Hypothalamus (tissue), 51 donors: ENCODE results near the gene GLB1L2.
A peak's percentile ranks its signal among the peaks of the same experiment; 100 is the strongest.

Source experiments
- DNase-seq, 51 donors: peaks; one replicate each; lab custom pipeline; 2025; lab: John Stamatoyannopoulos, UW

The GLB1L2 gene

DNA sequence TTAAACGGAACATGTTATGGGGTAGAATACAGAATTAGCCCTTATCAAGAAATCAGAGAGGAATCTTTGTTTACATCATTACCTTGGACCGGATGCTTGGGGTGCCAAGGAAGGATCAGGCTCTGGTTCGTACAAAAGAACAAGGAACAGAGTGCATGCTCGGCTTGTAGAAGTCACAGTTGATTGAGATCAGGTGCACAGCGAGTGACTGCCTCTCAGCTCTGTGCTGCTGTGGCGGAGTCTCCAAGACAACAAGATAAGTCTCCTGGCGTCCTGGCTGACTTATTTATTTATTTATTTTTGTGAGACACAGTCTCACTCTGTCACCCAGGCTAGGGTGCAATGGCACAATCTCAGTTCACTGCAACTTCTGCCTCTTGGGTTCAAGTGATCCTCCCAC lies 31.8 kb downstream of the GLB1L2 start:
- DNase-seq = peak in 3 of 51 donors; percentile 8 to 22 (median 12)

DNA sequence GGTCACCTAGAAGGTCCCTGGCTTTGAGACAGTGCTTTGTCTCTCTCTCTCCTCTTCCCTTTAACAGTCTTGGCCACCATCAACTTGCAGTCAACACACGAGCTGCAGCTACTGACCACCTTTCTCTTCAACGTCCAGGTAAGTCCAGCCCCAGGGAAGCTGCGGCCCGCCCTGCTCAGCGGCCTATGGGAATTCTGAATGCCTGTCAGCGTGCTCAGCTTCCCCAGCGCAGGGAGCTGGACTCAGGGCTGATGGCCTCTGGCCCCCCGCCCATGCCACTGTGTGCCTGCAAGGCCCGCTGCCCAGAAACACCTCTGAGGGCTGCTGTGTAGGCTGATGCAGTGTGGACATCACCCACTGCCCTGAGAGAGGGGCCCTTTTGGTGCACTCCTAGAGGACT lies 32.5 kb downstream of the GLB1L2 start:
- DNase-seq = no peak

DNA sequence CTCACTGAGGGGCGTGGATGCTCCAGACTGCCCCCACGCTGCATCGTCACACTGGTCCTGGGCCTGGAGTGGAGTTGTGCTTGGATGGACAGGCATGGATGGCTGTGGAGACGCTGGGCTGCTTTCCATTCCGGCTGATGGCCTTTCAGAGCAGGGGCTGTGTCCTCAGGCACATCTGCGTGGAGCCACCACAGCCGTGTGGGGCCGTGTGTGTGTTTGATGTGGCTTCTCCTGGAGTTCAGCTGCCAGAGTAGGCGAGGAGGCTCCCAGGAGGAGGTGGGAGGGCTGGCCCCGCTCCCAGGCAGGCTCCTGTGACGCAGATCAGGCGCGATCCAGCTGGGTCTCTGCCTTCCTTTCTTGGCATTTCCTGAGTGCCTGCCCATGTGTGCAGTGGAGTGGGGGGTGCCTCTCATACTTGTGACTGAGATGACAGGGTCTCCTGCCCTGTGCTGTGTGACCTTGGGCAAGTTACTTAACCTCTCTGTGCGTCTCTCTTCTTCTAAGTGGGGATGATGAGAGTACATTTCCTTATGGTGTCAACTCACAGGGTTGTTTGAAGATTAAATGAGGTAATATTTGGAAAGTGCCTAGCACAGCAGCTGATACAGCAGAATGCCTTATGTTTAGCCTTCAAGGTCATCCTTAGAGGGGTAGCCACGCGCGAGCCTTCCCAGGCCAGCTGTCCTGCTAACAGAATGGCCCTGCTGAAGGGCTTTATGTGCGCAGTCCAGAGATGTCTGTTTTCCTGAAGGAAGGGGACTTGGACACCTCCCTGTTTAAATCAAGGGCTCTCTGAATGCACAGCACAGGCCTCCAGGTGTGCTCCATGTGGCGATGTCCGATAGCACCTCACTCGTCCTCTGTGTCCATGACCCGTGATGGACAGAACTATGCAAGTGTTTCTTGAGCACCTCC lies 33.5 kb downstream of the GLB1L2 start:
- peak in 2 of 51 donors; percentile 10 to 33 for DNase-seq

DNA sequence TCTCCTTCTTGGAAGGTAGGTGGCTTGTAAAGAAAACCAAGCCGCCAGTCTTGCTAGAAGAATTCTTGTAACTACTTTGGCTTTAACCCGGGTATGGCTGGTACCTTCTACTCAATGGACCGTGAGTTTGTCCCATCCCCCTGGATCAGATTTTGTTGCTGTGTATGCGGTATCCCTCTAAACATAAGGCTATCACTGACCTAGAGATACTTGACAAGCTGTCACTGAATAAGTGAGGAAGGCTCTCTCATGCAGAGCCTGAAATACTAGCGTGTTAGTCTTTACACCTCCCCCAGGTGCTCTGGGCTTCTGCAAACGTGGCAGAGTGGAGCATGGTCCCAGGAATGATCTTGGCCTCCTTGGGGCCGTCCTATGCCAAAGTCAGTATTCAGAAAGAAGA lies 34.5 kb downstream of the GLB1L2 start:
- no peak for DNase-seq

DNA sequence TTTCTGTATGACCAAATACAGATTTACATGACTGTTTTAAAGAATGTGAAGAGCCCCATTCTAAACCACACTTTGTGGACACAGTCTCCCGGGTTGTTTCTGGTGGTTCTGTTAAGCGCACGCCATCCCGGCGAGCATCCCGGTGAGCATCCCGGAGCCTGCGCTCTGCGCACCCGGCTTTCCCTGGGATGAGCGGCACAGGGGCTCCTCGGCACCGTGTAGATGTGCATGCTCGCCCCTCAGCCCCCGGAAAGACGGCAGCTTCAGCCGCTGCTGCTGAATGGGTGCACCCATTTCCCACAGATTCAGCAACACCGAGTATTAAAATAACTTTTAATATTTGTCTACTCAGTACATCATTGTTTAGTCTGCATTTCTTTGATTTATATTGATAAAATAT lies 36.0 kb downstream of the GLB1L2 start:
- no peak for DNase-seq

DNA sequence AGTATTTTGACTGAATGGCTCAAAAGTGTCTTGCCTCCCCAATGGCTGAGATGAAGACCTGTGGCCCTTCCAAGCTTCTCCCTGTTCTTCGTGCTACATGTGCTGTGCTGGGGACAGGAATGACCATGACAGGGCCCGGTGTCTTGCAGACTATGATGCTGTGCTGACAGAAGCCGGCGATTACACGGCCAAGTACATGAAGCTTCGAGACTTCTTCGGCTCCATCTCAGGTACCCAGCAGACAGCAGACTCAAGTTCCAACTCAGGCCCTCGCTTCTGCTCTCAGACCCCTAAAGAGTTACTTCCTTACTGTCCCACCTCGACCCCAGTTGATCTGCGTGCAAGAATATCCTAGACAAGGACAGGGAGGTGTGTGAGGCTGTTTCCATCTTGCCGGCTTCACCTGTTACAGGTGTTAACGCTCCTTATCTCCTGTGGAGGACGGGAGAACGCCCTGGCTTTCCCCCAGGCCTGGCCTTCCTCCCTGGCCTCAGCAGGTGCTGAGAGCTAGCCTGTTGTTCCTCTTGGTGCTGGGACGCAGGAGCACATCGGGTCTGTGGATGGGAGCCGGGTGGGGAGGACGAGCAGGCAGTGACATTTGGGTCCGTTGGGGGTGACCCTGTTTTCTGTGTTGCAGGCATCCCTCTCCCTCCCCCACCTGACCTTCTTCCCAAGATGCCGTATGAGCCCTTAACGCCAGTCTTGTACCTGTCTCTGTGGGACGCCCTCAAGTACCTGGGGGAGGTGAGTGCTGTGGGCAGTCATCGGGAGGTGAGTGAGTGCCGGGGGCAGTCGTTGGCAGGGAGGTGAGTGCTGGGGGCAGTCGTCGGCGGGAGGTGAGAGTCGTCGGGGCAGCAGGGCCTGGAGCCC lies 38.1 kb downstream of the GLB1L2 start:
- DNase-seq = no peak

DNA sequence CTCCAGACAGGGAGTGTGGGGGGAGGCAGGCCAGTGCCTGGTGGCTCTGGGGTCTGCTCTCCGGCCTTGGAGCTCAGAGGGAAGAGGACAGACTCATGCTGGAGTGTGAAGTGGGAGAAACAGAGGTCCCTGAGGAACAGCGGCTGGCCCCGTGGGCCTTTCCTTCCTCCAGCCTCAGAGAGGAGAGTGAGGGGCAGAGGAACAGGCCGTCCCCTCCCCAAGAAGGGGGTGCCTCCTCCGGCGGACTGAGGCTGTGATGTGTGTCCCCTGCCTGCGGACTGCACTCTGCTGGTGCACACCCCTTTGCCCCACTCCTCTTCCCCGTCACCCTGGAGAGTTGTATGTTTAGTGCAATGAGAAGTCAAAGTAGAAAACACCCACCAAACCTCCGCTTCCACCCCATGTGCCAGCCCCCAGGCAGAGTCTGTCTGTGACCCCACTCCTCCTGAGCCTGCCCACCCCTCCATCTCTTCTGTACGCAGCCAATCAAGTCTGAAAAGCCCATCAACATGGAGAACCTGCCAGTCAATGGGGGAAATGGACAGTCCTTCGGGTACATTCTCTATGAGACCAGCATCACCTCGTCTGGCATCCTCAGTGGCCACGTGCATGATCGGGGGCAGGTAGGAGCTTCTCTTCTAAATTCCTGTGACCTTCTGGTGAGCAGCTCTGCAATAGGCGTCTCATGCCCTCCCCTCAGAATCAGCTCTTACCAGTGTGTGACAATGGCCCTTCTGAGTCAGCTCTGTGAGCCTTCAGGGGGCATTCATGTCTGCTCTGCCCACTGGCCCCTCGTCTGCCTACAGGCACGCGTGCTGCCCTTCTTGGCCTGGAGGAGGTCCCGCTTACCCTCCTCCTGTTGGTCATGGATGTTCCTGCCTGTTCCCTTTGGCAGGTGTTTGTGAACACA lies 39.0 kb downstream of the GLB1L2 start:
- DNase-seq = no peak

DNA sequence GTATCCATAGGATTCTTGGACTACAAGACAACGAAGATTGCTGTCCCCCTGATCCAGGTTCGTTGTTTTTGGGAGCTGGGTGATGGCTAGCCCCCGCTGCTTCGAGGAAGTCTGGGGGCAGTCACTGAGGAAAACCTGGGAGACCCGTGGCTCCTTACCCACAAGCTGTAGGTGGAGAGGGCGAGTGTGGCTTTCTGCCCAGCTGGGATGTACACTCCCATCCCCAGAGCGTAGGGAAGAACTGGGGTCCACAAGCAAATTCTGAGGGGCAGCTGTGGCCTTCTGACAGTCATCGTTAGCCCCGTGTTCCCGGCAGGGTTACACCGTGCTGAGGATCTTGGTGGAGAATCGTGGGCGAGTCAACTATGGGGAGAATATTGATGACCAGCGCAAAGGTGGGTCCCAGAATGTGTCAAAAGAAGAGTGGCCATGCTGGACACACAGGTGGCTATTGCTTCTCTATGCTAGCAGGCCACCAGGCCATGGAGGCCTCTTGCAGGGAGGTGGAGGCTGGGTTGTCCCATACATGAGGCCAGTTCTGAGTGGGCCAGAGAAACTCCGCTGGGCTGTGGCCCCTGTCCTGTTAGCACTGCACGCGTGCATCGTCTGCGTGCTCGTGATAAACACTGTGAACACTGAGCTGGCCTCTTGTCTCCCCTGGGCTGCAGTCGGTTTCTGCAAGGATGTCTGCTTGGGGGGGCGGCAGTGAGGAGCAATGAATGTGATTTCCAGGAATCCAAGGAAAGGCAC lies 39.8 kb downstream of the GLB1L2 start:
- DNase-seq = no peak

DNA sequence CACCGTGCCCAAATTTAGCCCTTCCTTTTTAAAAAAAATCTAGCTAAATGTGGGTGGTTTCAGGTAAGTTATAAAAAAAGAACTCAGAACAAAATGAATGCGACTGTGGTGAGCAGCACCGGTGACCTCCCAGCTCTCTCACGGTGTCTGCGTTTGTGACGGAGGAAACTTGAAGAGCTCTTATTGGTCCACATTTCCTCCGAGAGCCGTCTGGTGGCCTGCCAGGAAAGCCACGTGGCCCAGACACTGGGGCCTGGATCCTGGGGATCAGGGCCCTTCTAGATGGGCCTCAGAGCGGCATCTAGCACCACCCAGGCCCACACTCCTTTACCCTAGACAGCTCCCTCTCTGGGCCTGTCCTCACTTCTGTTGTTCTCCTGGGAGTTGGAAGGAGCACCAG lies 40.7 kb downstream of the GLB1L2 start:
- DNase-seq = no peak

DNA sequence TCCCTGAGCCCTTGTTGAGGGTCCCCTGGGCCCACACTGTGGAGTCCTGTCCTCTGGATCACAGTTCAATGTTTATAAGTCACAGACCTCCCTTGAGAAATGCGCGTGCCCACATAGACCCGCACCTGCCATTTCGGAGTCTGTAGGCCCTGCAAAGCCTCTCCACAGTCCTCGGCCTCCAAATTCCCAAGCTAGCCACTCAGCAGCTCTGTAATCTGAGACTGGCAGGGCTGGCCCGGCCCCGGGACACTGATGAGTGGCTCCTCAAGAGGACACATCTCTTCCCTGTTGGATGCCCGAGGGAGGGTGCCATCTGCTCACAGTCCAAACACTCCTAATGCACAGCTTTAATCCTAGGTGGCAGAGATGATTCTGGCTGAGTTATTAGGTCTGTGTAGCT lies 41.2 kb downstream of the GLB1L2 start:
- DNase-seq = peak in 6 of 51 donors; percentile 12 to 31 (median 22)

DNA sequence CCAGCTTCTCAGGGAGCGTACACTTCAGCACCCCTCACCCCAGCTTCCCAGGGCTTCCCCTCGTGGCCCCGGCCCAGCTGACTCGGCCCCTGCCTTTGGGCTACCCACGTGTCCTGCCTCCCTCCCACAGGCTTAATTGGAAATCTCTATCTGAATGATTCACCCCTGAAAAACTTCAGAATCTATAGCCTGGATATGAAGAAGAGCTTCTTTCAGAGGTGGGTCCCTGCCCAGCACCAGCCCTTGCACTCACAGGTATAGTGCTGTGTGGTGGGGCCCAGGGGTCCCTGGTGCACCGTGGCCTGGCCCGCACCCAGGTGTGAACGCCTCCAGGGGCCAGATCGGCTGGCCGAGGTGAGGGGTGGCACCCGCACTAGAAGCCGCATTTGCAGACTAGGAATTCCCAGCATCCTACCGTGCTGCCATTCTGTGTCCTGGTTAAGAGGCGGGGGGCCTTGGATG lies 41.8 kb downstream of the GLB1L2 start:
- no peak for DNase-seq

DNA sequence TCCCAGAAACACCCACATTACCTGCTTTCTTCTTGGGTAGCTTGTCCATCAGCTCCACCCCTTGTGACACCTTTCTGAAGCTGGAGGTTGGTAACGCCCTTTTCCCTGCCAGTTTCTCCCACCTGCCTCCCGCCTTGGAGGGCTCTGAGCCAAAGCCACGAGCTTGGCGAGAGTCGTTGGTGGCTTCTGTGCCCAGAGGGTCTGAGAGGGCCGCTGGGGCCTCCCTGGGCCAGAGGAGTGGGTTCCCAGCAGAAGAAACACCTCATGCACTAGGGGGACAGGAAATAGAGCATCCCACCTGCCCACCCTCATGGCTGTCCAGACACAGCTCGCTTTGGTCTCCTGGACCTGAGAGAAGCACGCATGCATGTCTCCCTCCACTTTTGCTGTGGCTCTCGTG lies 42.4 kb downstream of the GLB1L2 start:
- no peak for DNase-seq

DNA sequence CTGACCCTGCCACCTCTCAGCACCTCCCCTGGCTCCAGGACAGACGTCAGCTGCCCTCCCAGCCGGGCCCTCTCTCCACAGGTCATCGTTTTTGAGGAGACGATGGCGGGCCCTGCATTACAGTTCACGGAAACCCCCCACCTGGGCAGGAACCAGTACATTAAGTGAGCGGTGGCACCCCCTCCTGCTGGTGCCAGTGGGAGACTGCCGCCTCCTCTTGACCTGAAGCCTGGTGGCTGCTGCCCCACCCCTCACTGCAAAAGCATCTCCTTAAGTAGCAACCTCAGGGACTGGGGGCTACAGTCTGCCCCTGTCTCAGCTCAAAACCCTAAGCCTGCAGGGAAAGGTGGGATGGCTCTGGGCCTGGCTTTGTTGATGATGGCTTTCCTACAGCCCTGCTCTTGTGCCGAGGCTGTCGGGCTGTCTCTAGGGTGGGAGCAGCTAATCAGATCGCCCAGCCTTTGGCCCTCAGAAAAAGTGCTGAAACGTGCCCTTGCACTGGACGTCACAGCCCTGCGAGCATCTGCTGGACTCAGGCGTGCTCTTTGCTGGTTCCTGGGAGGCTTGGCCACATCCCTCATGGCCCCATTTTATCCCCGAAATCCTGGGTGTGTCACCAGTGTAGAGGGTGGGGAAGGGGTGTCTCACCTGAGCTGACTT lies 43.2 kb downstream of the GLB1L2 start:
- DNase-seq = no peak

DNA sequence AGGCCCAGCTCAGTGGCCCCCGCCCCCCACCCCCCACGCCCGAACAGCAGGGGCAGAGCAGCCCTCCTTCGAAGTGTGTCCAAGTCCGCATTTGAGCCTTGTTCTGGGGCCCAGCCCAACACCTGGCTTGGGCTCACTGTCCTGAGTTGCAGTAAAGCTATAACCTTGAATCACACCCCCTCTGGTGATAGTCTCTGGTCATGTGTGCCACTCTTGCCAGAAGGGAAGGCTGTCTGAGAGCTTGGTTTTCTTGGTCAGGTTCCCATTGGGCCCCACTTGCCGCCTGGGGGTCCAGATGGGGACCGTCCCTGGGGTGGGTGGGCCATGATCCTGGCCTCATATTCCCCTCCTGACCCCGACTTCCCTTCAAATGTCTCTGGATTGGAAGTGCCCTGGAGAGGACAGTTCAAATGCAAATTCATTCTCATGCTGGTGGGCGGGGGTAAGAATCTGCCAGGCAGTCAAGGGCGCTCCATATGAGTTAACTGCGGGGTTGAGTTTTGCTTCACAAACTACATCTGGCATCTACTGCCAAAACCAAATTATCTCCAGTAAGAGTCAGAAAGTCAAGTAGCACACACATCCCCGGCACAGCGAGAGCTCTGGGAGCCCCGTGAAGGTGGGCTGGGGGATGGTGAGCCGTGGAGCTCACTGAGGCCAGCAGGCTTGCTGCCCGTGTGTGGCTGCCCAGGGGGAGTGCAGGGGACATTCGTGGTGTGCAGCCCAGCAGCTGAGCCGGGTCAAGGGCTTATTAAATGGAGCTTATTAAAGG lies 44.5 kb downstream of the GLB1L2 start:
- DNase-seq = no peak

DNA sequence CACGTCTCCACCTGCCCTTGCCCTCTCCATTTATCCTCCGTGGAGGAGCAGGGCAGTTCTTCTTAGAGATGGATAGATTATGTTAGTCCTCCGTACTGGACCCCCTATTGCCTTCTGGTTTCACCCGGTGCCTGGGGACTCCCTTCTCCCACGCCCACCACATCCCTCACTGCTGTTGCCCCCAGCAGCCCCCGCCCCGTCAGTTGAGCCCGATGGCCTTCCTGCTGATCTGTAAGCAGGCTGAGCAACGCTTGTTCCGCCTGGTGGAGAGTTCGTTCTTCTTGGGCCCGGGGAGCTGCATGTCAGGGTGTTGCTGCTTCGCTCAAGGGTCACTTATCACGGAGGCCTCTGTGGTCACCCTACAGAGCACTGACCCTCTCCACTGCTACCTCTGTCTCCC lies 46.1 kb downstream of the GLB1L2 start:
- DNase-seq = no peak

DNA sequence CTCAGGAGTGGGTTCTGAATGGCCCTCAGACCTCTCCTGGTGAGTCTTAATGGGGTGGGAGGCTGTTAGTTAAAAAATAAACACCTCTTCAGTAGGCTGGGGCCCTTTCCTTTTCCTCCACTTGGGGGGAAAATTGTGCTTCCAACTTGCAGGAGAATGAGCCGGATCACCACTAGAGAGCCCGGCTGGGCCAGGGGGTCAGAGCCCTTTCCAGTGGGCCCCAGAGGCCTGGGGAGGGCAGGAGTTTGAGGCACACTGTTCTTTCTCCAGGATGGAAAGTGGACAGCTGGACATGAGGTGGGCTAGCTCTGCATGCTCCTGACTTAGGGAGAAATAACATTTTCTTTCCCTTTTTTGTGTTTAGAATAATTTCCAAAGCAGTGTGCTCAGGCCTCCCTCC lies 47.5 kb downstream of the GLB1L2 start:
- no peak for DNase-seq

DNA sequence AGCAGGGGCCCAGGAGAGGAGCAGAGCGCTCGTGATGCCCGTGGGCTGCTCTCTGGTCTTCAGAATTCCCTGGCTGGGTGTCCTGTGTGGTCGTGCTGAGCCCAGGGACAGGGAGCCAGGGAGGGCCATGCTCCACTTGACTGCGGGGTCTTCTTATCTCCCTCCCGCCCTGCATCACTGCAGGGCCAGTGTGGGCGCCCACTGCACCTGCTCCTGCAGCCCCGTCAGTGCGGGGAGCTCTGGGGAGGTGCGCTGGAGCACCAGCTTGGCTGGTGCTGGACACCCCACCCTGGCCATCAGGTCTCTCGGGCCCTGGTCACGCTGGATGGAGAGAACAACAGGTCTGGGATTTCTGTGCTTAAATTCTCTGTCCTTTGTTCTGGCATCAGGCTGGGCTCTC lies 48.4 kb downstream of the GLB1L2 start:
- DNase-seq = no peak

DNA sequence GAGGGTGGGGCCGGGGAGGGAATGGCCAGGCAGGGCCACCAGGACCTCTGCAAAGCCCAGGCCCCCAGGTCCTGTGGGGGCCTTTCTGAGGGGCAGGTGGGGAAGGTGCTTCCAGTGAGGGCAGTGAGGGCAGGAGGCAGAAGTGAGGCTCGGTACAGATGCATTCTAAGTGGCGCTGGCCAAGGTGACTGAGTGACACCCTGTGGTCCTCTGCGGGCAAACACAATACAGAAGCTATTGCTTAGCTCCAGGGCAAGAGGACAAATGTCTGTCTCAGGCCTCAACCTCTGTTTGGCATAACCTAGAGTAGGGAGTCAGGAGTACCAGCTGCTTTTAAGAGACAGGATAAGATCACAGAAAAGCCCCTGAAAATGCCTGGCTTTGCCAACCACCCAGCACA lies 49.0 kb downstream of the GLB1L2 start:
- DNase-seq = no peak

DNA sequence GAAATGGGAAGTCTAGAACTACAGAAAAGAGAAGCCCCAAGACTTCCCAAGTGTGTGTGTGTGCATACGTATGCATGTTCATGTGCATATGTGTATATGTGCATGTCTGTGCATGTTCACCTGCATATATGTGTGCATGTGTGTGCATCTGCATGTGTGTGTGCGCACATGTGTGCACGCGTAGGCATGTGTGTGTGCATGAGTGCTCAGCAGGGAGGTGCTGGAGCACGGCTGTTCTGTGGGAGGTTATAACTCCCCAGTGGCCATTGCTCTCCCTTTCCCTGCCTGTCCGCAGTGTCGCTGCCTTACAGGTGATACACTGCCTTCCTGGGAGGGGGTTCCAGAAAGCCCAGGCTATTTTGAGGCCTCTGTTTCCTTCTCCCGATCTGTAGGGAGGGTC lies 50.5 kb downstream of the GLB1L2 start:
- DNase-seq = no peak
